RWPE1 (cell line): ENCODE results near the gene DEF6.

Source experiments
- CTCF ChIA-PET: fragments of 350-600 bp; sonication (Branson Sonifier 250); formaldehyde crosslinking; extraction: SDS; loops from one replicate; lab custom pipeline; 2021; lab: Yijun Ruan, JAX
- POLR2A ChIA-PET: fragments of 400-600 bp; formaldehyde crosslinking; extraction: SDS; loops from one replicate; lab custom pipeline; 2020; ENCODE audit warnings: antibody characterized with exemption; ENCODE audit not compliant: low non-redundant PET; lab: Yijun Ruan, JAX
- DNase-seq: peaks from one replicate; pipeline ENCODE4 v3.0.0; 2012; ENCODE audit warnings: low spot score
- H3K27ac ChIP-seq: fragments of 450-650 bp; 2 replicates; pipeline ENCODE4 v1.5.1; 2017
- TF ChIP-seq, protein P1 (sequence below): fragments of 450-650 bp; conservative IDR thresholded peaks from 2 replicates; pipeline ENCODE4 v1.5.1; 2017; ENCODE audit warnings: low read depth, mild to moderate bottlenecking

The DEF6 gene

DNA sequence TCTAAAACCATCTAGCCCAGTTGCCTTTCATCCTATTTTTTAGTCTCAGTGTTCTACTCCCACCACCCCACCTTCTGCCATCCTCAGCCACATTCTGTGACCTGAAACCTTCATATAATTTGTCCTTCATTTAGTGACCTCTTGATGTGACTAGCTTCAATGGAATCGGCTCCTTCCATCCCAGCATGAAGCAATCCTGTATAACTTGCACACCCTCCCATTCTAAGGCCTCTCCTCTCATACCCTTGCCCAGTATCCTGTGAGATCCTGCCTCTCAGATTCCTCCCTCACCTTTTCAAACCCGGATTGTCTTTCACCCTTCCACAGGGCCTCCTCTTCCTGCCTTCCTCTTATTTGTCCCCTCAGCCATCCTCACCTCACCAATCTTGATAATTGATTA lies 35.0 kb upstream of the DEF6 start:
- TF ChIP-seq, protein P1, sequence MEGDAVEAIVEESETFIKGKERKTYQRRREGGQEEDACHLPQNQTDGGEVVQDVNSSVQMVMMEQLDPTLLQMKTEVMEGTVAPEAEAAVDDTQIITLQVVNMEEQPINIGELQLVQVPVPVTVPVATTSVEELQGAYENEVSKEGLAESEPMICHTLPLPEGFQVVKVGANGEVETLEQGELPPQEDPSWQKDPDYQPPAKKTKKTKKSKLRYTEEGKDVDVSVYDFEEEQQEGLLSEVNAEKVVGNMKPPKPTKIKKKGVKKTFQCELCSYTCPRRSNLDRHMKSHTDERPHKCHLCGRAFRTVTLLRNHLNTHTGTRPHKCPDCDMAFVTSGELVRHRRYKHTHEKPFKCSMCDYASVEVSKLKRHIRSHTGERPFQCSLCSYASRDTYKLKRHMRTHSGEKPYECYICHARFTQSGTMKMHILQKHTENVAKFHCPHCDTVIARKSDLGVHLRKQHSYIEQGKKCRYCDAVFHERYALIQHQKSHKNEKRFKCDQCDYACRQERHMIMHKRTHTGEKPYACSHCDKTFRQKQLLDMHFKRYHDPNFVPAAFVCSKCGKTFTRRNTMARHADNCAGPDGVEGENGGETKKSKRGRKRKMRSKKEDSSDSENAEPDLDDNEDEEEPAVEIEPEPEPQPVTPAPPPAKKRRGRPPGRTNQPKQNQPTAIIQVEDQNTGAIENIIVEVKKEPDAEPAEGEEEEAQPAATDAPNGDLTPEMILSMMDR = no peak
- ChIA-PET POLR2A (no interaction called here), CTCF (no interaction called here)
- DNase-seq = no peak
- H3K27ac ChIP-seq = no peak overlapping the region

DNA sequence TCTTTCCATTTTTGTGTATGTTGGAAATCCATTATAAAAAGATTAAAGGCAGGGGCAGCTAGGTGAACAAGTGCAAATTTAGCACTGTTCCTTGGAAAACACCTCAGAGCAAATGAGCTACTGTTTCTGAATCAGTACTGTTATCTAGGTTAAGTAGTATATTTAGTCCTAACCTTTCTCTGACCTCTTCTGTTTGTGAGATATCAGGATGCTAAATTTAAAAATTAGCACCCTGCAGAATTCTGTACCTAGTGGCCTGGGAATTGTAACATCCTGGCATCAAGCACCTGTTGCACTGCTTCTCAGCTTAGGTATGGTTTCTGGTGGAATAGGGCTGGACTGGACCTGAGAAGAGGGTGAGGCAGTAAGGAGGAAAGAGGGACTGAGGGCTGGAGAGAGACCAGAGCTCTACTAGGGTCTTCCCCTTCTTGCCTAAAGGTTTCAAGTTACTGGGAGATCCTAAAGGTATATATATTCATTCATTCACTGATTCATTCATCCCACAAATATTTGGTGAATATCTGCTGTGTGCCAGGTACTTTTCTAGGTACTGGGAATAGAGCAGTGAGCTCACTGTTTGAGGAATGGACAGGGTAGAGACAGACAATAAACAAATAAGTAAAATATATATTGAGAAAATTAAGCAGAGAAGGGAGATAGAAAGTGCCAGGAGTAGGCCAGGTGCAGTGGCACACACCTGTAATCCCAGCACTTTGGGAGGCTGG lies 32.9 kb upstream of the DEF6 start:
- H3K27ac ChIP-seq = no peak overlapping the region
- no peak for DNase-seq
- ChIA-PET CTCF (no interaction called here), POLR2A (no interaction called here)
- TF ChIP-seq, protein P1 = no peak

DNA sequence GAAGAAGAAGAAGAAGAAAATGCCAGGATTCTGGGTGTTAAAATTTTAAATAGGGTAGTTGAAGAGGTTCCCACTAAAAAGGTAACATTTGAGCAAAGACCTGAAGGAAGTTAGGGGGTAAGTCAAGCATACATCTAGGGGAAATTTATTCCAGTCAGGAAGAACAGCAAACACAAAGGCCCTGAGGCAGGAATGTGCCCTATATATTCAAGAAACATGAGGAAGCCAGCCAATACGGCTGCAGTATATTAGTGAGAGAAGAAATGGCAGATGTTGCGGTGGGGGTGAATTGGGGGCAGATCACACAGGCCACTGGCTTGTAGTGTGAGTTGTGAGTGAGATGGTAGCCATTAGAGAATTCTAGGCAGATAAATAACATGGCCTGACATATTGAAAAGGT lies 32.1 kb upstream of the DEF6 start:
- DNase-seq = no peak
- no peak overlapping the region for H3K27ac ChIP-seq
- POLR2A ChIA-PET = no interaction called here
- TF ChIP-seq, protein P1 = no peak
- CTCF ChIA-PET = interaction anchor here (0.9 kb wide), 1 partner anchor 25 kb away, joined by 3 read pairs; no protein-coding TSS in a partner anchor

DNA sequence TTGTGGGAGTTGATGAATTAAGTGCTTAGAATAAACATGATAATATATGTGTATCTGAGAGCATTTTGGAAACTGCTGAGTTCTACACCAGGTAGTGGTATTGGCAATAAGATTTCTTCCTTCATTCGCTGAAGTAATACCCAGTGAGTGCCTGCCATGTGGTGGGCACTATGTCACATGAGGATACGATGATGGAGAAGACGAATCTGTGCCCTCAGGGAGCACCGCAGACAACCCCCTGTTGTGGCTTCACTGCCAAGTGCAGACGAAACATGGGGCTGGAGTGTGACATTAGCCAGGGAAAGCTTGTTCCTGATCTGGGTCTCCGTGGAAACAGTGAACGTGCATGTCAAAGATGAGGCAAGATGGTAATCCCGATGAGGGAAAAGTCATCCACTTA lies 30.2 kb upstream of the DEF6 start:
- TF ChIP-seq, protein P1 = no peak
- no peak for DNase-seq
- ChIA-PET CTCF (interaction anchor here (0.9 kb wide), 1 partner anchor 27 kb away, joined by 3 read pairs; no protein-coding TSS in a partner anchor), POLR2A (no interaction called here)
- H3K27ac ChIP-seq = no peak overlapping the region

DNA sequence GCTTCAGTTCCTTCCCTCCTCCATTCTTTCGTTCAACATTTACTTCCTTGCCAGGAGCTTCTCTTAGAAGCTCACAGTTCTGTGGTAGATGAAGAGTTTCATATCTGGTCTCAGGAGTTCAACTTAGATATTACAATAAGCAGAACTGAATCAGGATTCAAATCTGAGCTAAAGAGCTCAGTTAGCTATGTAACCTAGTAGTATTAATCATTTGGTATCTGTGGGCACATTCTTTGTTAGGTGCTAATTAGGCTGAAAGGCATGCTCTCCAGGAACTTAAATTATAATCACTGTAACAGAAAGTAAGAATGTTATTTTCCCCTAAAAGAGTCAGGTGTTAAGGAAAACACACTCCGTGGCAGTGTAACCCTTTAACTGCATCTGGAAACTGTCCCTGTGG lies 29.7 kb upstream of the DEF6 start:
- ChIA-PET POLR2A (no interaction called here), CTCF (interaction anchor here (0.9 kb wide), 1 partner anchor 27 kb away, joined by 3 read pairs; no protein-coding TSS in a partner anchor)
- no peak overlapping the region for H3K27ac ChIP-seq
- TF ChIP-seq, protein P1 = no peak
- no peak for DNase-seq

DNA sequence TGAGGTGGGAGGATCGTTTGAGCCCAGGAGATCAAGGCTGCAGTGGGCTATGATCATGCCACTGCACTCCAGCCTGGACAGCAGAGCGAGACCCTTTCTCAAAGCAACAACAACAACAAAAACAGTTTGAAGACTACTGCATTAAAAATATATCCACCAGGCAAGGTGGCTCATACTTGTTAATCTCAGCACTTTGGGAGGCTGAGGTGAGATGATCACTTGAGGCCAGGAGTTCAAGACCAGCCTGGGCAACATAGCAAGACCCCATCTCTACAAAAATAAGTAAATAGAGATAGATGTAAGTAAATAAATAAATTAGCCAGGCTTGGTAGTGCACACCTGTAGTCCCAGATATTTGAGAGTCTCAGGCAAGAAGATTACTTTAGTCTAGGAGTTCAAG lies 25.6 kb upstream of the DEF6 start:
- no peak overlapping the region for H3K27ac ChIP-seq
- CTCF ChIA-PET = no interaction called here
- POLR2A ChIA-PET = no interaction called here
- TF ChIP-seq, protein P1 = no peak
- DNase-seq = no peak
